NCI-H82 (cell line): ENCODE data around the gene KRTAP4-7.
"Not testable (repeated sequence)": the region's sequence is repeated elsewhere in the genome, so short reads cannot be mapped to it uniquely, and the experiment has no call there.

ENCODE experiments used
- DNase-seq: peaks from one replicate; lab custom pipeline; 2025; lab: John Stamatoyannopoulos, UW

Gene KRTAP4-7

DNA sequence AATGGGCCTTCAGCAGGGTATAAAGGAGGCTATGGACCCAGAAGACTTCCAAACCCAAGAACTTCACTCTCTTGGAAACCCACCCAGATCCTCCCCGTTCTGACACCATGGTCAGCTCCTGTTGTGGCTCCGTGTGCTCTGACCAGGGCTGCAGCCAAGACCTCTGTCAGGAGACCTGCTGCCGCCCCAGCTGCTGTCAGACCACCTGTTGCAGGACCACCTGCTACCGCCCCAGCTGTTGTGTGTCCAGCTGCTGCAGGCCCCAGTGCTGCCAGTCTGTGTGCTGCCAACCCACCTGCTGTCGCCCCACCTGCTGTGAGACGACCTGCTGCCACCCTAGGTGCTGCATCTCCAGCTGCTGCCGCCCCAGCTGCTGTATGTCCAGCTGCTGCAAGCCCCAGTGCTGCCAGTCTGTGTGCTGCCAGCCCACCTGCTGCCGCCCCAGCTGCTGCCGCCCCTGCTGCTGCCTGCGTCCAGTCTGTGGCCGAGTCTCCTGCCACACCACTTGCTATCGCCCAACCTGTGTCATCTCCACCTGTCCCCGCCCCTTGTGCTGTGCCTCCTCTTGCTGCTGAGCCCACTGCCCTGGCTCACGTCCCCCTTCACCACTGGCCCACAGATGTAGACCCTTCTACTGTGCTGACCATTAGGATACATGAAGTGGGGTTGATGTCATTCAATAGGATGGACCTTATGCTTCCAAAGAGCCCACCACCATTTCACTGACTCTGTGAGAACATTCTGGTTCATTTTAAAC is at the start of gene KRTAP4-7:
KRTAP4-7 (plus strand) TSS at position 51 of the 757 bp plus-strand sequence; CDS start at position 108, 57 bp downstream.
- not testable (repeated sequence) for DNase-seq

DNA sequence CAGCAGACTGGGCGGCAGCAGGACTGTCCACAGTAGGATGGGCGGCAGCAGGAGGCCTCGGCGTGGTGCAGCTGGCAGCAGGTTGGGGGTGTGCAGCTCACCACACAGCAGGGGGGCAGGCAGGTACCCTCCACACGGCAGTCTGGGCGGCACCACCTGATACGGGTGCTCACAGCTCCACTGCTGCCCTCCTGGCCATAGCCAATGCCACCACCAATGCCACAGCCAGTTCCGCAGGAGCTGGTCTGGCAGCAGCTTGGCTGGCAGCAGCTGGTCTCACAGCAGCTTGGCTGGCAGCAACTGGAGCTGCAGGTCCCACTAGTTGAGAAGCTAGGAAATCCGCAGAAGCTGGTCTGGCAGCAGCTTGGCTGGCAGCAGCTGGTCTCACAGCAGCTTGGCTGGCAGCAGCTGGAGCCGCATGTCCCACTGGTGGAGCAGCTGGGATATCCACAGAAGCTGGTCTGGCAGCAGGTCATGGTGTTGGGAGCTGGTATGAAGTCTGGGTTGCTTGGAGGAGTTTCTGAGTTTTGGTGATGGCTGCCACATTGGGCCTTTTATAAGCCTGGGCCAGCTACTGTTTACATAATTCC is 49.5 kb upstream of the KRTAP4-7 start, which contains the start of gene KRTAP1-3:
KRTAP1-3 (minus strand) TSS at position 529 of the 590 bp plus-strand sequence; CDS start at position 476, 53 bp downstream.
- DNase-seq, result not testable (repeated sequence)

- no peak for DNase-seq
Observed at GRCh38 chr17:41037853-41038350, 46.0 kb upstream of the KRTAP4-7 start.

GRCh38 chr17:41040783-41041571 is 43.0 kb upstream of the KRTAP4-7 start, which contains the start of gene KRTAP1-1:
Gene KRTAP1-1, minus strand, starts transcription at chr17:41041450. Its CDS starts 53 bp downstream, at chr17:41041397.
- not testable (repeated sequence) for DNase-seq

- DNase-seq, result no peak
Observed at GRCh38 chr17:41042953-41043352, 41.0 kb upstream of the KRTAP4-7 start.

DNA sequence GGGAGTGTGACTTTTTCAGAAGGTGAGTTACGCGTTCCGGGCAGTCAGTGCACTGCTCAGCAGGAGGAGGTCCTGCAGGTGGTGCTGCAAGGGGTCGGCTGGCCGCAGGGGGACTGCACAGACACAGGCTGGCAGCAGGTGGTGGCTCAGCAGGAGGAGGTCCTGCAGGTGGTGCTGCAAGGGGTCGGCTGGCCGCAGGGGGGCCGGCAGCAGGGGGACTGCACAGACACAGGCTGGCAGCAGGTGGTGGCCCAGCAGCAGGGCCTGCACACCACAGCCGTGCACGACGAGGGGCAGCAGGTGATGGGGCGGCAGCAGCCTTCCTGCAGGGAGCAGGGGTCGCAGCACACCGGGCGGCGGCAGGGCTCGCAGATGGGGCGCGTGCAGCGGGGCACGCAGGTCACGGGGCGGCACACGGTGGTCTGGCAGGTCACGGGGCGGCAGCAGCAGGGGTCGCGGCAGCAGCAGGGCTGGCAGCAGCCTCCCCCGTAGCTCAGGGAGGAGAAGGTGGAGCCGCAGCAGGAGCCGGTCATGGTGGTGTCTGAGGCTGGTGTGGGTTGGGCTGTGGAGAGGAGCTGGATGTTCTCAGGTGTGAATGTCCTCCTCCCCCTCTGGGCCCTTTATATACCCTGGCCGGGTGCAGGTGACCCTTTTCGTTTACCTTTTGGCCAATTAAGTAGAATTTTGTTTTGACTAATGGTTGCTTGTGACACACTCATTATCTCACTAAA is 37.0 kb upstream of the KRTAP4-7 start, which contains the start of gene KRTAP2-1:
KRTAP2-1 (minus strand) TSS at position 582 of the 731 bp plus-strand sequence; CDS start at position 533, 49 bp downstream.
- not testable (repeated sequence) for DNase-seq

DNA sequence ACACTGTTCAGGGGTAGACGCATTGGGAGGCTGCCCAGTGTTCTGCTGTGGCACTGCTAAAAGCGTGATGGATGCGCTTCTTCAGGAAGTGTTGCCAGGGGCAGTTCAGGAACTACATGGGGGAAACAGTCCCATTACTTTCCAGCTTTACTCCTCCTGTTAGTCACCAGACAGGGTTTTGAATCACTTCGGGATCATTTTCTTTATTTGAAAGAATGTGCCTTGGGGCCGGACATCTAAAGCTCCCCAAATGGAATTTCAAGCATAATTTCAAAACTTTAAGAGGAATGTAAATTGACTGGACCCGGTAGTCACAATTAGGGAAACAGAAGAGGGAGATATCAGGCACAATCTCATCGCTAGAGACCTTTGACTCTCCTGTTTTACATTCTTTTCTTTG is 35.5 kb upstream of the KRTAP4-7 start:
- no peak for DNase-seq

- DNase-seq, result no peak
Observed at GRCh38 chr17:41049110-41049509, 34.8 kb upstream of the KRTAP4-7 start.

GRCh38 chr17:41052566-41052965 is 31.4 kb upstream of the KRTAP4-7 start:
- DNase-seq, result no peak

DNA sequence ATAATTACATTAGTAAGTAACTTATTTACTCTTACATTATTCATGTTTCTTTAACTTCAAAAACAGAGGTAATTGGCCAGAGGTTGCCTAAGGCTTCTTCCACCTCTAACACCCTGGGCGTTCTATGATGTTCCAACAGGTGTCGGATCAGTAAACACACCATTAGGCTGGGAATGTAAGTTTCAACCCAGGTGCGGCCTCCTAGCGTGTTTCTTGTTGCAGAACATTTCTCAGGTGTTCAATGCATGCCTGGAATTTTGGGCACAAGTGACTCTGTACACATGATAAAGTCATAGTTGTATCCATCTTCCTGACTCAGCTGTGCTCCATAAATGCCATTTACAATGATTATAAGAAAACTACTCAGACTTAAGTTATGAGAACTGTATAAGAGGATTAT is 29.9 kb upstream of the KRTAP4-7 start:
- no peak for DNase-seq

- DNase-seq, result not testable (repeated sequence)
Observed at GRCh38 chr17:41054556-41054955, 29.4 kb upstream of the KRTAP4-7 start.

DNA sequence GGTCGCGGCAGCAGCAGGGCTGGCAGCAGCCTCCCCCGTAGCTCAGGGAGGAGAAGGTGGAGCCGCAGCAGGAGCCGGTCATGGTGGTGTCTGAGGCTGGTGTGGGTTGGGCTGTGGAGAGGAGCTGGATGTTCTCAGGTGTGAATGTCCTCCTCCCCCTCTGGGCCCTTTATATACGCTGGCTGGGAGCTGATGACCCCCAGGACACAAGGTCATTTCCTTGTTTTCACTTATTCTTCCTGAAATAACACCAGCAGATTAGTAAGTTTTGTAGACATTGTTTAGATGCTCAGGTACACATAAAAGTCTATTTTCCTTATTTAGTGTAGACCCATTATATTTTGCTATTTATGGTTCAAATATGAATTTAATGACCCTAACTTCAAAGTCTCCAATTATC is 28.8 kb upstream of the KRTAP4-7 start, which contains the start of gene KRTAP2-2:
KRTAP2-2 (minus strand) TSS at position 101 of the 400 bp plus-strand sequence; CDS start at position 82, 19 bp downstream.
- DNase-seq, result not testable (repeated sequence)

GRCh38 chr17:41057547-41057946 is 26.4 kb upstream of the KRTAP4-7 start:
- DNase-seq, result no peak

GRCh38 chr17:41058741-41059140 is 25.2 kb upstream of the KRTAP4-7 start:
- no peak for DNase-seq

DNA sequence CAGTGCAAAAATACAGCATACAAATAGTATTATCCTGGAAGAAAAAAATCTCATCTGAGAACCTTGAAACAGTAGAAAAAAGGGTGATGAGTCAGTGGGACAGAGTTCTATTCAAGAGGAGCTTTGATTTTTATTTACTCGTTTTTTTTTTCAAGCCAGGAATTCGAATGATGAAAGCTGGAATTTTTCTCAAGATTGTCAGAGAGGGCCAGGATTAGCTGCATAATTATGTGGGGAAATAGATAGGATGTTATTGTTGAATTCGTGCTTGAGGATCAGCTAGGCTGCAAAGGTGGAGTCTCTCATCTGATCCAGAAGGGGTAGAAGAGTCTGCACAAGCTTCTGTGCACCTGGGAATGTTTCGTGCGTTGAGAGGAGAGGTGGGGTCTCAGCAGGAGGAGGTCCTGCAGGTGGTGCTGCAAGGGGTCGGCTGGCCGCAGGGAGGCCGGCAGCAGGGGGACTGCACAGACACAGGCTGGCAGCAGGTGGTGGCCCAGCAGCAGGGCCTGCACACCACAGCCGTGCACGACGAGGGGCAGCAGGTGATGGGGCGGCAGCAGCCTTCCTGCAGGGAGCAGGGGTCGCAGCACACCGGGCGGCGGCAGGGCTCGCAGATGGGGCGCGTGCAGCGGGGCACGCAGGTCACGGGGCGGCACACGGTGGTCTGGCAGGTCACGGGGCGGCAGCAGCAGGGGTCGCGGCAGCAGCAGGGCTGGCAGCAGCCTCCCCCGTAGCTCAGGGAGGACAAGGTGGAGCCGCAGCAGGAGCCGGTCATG is 24.5 kb upstream of the KRTAP4-7 start:
- not testable (repeated sequence) for DNase-seq

GRCh38 chr17:41060052-41060604 is 23.8 kb upstream of the KRTAP4-7 start, which contains the start of gene KRTAP2-3:
Gene KRTAP2-3, minus strand, starts transcription at chr17:41060114. Its CDS starts 64 bp downstream, at chr17:41060050.
- no peak for DNase-seq

DNA sequence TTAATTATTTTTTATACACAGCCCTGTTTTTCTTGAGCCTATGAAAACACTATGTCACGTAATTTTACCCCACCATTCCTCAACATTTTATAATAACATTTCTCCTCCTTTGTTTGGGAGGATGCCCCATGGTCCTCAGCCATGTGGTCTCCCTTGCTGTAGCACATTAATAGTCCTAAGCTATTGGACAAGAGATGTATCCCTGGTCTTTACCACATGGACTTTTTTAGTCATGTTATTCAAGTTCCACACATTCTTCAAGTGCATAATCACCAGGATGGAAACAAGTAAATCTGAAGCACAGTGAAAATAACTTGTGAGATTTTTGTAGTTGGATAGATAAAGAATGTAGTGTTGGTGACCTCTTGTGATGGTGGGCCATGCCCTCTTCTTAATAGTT is 22.0 kb upstream of the KRTAP4-7 start:
- no peak for DNase-seq

GRCh38 chr17:41063449-41063848 is 20.5 kb upstream of the KRTAP4-7 start:
- DNase-seq, result no peak

GRCh38 chr17:41064301-41064700 is 19.6 kb upstream of the KRTAP4-7 start:
- DNase-seq, result no peak
